GM19023 (cell line): ENCODE results near the gene PPIP5K1.
A peak's percentile ranks its signal among the peaks of the same experiment; 100 is the strongest.
"Not testable (repeated sequence)": the region's sequence is repeated elsewhere in the genome, so short reads cannot be mapped to it uniquely, and the experiment has no call there.

ENCODE experiments used
- ATAC-seq: cut with Tn5 transposase; IDR thresholded peaks from one replicate; pipeline ENCODE4 v1.9.1; 2021; ENCODE audit warnings: mild to moderate bottlenecking, moderate library complexity; ENCODE audit not compliant: unreplicated experiment

The PPIP5K1 gene

GRCh38 chr15:43589778-43590466 is at the start of gene PPIP5K1:
Gene PPIP5K1, minus strand, starts transcription at chr15:43590208. Its CDS starts 5,704 bp downstream, at chr15:43584504.
- peak; percentile 99 for ATAC-seq

- ATAC-seq = peak; percentile 58
Observed at GRCh38 chr15:43638464-43639204, 48.6 kb upstream of the PPIP5K1 start.

- not testable (repeated sequence) for ATAC-seq
Observed at GRCh38 chr15:43626937-43627336, 36.9 kb upstream of the PPIP5K1 start.

GRCh38 chr15:43625106-43625505 is 35.1 kb upstream of the PPIP5K1 start:
- ATAC-seq = no peak

- not testable (repeated sequence) for ATAC-seq
Observed at GRCh38 chr15:43622068-43622799, 32.2 kb upstream of the PPIP5K1 start.

GRCh38 chr15:43618700-43619099 is 28.7 kb upstream of the PPIP5K1 start, which contains the start of gene STRC:
Gene STRC, minus strand, starts transcription at chr15:43618800. Its CDS starts 78 bp downstream, at chr15:43618722.
- ATAC-seq = not testable (repeated sequence)

- ATAC-seq = not testable (repeated sequence)
Observed at GRCh38 chr15:43617750-43618149, 27.7 kb upstream of the PPIP5K1 start.

GRCh38 chr15:43602233-43602632 is 12.2 kb upstream of the PPIP5K1 start:
- ATAC-seq = not testable (repeated sequence)

DNA sequence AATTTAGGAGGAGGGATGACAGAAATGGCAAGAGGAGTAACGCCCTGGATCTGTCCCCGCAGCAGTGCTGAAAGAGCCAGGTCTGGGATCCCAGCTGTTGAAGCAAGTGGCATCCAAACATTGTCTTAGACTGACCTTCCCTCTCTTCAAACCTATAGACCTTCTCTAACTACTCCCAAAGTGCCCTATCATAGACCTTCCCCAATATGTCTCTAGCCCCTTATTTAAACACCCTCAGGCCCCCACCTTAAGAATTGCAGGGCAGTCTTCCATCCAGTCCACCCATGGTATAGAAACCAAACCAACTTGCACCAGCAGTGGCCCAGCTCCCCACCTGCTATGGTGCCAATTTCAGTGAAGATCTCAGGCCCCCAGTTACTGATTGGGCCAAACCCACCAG is 10.2 kb upstream of the PPIP5K1 start:
- ATAC-seq = not testable (repeated sequence)

GRCh38 chr15:43599131-43599530 is 9.1 kb upstream of the PPIP5K1 start:
- ATAC-seq = not testable (repeated sequence)

DNA sequence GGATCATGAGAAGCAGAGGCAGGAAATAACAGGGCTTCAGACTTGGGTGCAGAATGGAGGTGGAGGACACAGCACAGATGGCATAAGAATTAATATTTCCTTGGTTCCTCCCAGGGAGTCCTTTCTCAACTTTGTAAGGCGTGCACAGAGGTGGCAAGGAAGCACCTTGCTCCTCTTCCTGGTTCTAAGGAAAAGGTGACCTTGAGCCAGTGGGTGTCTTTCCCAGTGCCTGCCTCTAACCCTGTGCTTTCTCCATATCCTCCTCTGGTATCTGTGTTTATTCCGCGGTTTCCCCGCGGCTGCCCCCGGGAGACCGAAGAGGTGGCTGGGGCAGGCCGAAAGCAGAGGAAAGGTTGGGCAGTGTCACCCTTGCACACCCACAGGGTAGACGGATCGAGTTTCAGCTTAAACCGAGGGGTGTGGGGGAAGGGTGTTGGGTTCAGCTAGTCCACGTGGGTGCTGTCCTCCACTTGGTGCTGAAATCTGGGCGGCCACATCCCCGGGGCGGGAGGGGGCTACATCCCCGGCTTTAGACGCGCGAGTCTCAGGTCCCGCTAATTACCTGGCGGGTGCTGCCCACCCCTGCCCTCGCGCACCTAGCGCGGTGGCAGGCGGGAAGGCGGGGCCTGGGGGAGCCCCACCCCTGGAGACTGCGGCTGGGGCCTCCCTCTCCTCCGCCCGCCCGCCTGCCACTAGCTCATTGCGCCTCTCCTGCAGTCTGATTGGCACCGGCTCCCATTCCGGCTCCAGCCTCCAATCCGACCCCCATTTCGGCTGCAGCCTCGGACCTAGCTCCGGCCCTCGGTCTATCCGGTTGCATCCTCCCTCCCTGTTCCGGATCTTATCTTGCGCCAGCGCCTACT is 3.6 kb upstream of the PPIP5K1 start, which contains the start of gene CKMT1B:
TSS of gene CKMT1B (plus strand) at position 700 of the 863 bp plus-strand sequence. CDS start 192 bp downstream, outside the sequence.
- ATAC-seq = not testable (repeated sequence)

DNA sequence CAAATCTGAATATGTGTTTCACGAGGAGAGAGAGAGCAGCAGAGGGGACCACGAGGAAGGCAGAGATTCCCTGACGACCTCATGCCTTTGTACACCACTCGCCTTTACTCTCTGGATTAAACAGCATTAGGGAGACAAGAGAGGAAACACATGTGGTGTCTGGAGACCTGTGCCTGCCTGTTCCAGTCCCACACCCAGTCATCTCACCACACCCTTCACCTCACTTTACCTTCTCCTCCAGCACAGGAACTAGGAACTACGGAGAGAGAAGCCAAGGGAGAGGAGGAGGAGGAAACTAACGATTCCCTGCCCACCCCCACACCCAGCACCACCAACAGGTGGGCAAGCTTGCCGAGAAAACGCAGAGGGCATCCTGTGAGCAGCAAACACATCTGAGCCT is 2.8 kb upstream of the PPIP5K1 start:
- ATAC-seq = not testable (repeated sequence)

DNA sequence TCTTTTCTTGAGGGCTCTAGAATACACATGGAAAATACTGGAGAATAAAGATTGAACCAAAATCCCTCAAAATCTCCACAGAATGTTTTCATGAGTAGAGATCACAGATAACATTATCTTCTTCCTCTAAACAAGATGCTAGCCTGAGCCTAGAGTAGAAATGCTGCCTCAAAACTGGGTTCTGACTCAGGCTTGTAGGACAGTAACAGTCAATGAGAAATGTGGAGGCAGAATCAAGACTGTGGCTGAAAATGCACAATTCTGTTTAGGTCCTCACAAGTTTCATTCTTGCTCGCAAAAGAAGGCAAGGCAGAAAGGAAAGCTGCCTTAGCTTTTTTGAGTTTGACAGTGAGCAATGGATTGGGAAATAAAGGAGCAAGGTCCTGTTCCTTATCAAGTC is 15.4 kb downstream of the PPIP5K1 start:
- ATAC-seq = not testable (repeated sequence)

GRCh38 chr15:43566615-43567014 is 23.4 kb downstream of the PPIP5K1 start:
- ATAC-seq = not testable (repeated sequence)

GRCh38 chr15:43563793-43564192 is 26.2 kb downstream of the PPIP5K1 start:
- not testable (repeated sequence) for ATAC-seq

- not testable (repeated sequence) for ATAC-seq
Observed at GRCh38 chr15:43562753-43563152, 27.3 kb downstream of the PPIP5K1 start.

GRCh38 chr15:43552986-43553385 is 37.0 kb downstream of the PPIP5K1 start:
- ATAC-seq = no peak

DNA sequence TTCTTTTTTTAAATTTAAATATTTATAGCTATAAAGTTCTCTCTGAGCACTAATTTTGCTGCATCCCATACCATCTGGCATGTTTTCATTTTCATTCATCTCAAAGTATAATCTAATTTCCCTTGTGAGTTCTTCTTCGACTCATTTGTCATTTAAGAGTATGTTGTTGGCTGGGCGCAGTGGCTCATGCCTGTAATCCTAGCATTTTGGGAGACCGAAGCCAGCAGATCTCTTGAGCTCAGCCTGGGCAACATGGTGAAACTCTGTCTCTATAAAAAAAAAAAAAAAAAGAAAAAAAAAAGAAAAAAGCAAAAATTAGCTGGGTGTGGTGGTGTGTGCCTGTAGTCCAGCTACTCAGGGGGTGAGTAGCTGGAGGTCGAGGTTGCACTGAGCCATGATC is 37.8 kb downstream of the PPIP5K1 start:
- ATAC-seq = no peak

DNA sequence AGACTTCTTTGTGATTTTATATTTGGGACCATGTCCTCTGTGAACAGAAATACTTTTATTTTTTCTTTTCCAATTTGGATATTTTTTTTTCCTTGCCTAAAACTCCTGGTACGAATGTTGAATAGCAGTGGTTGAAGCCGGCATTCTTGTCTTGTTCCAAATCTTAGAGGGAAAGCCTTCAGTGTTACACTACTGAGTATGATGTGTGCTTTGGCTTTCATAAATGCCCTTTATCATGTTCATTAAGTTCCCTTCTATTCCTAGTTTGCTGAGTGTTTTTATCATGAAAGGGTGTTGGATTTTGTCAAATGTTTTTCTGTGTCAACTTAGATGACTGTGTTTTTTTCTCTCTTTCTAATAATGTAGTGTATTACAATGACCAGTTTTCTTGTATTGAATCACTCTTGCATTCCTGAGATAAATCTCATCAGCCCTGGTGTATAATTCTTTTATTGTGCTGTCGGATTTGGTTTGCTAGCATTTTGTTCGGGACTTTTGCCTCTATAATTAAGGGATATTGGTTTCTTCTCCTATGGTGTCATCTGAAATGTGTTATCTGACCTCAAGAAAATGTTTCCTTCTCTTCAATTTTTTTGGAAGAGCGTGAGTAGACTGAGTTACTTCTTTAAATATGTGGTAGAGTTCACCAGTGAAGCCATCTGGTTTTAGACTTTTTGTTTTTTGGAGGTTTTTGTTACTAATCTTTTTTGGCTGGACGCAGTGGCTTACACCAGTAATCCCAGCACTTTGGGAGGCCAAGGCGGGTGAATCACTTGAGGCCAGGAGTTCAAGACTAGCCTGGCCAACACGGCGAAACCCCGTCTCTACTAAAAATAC is 39.3 kb downstream of the PPIP5K1 start:
- no peak for ATAC-seq
